Stomach smooth muscle (tissue), 2 donors: Measurements from ENCODE around the gene KRTAP6-2.

ENCODE experiments used
- H3K27ac ChIP-seq: one replicate; pipeline ENCODE4 v1.7.0; 2013; ENCODE audit warnings: mild to moderate bottlenecking, low read length, inconsistent platforms
- H3K27me3 ChIP-seq, 2 donors: one replicate each; pipeline ENCODE4 v1.7.0; 2013; ENCODE audit warnings: low read length in 2 of 2; ENCODE audit not compliant: insufficient read depth in 2 of 2, control insufficient read depth in 1 of 2
- H3K36me3 ChIP-seq, 2 donors: one replicate each; pipeline ENCODE4 v1.7.0; 2013; ENCODE audit warnings: low read length in 2 of 2; ENCODE audit not compliant: control insufficient read depth in 2 of 2, insufficient read depth in 2 of 2
- H3K4me1 ChIP-seq: one replicate; pipeline ENCODE4 v1.7.0; 2013; ENCODE audit warnings: low read length; ENCODE audit not compliant: control insufficient read depth, insufficient read depth
- H3K4me3 ChIP-seq, 2 donors: one replicate each; pipeline ENCODE4 v1.7.0; 2013; ENCODE audit warnings: low read length in 2 of 2
- H3K9ac ChIP-seq, 2 donors: one replicate each; pipeline ENCODE4 v1.7.0; 2013; ENCODE audit warnings: low read length in 2 of 2, mild to moderate bottlenecking in 1 of 2
- H3K9me3 ChIP-seq, 2 donors: one replicate each; pipeline ENCODE4 v1.7.0; 2013; ENCODE audit warnings: low read length in 2 of 2; ENCODE audit not compliant: control insufficient read depth in 2 of 2
- donor health status: healthy.
- donor health status: Pancreatic carcinoma.

Gene KRTAP6-2

GRCh38 chr21:30598802-30599201, at the start of gene KRTAP6-2:
KRTAP6-2 (minus strand) TSS chr21:30598902; CDS start chr21:30598874, 28 bp downstream.
- H3K4me3 ChIP-seq = no peak within 1 kb of the TSS
- H3K9me3 ChIP-seq = no peaks in the 10 kb centered on the region
- no peaks in the 10 kb centered on the region for H3K36me3 ChIP-seq
- H3K9ac ChIP-seq = no peak within 1 kb of the TSS
- no peaks in the 10 kb centered on the region for H3K27me3 ChIP-seq
- H3K27ac ChIP-seq = no peak within 1 kb of the TSS
- no peaks in the 10 kb centered on the region for H3K4me1 ChIP-seq

GRCh38 chr21:30646904-30647414, 48.3 kb upstream of the KRTAP6-2 start:
- no peaks in the 10 kb centered on the region for H3K36me3 ChIP-seq

GRCh38 chr21:30642564-30642963, 43.9 kb upstream of the KRTAP6-2 start, which contains the start of gene KRTAP20-3:
KRTAP20-3 (plus strand) TSS chr21:30642864.
- H3K27me3 ChIP-seq = no peaks in the 10 kb centered on the region
- no peaks in the 10 kb centered on the region for H3K4me1 ChIP-seq
- no peak within 1 kb of the TSS for H3K4me3 ChIP-seq
- no peak within 1 kb of the TSS for H3K9ac ChIP-seq
- H3K36me3 ChIP-seq = no peaks in the 10 kb centered on the region
- peaks cover 0 to 5% of the 10 kb centered on the region in 2 donors for H3K9me3 ChIP-seq
- no peak within 1 kb of the TSS for H3K27ac ChIP-seq

More at GRCh38 chr21:30646904-30647414, 48.3 kb upstream of the KRTAP6-2 start:
- Histone ChIP-seq H3K27me3 (no peaks in the 10 kb centered on the region), H3K27ac (no peak overlapping the region), H3K9ac (no peak overlapping the region), H3K4me3 (no peak overlapping the region), H3K9me3 (no peaks in the 10 kb centered on the region), H3K4me1 (no peaks in the 10 kb centered on the region)

- no peak overlapping the region for H3K4me3 ChIP-seq
- peaks cover 0 to 5% of the 10 kb centered on the region in 2 donors for H3K9me3 ChIP-seq
- no peaks in the 10 kb centered on the region for H3K36me3 ChIP-seq
- H3K27ac ChIP-seq = no peak overlapping the region
- H3K27me3 ChIP-seq = no peaks in the 10 kb centered on the region
- H3K9ac ChIP-seq = no peak overlapping the region
- no peaks in the 10 kb centered on the region for H3K4me1 ChIP-seq
Measured at GRCh38 chr21:30638686-30639085, 40.0 kb upstream of the KRTAP6-2 start.

- H3K9ac ChIP-seq = no peak within 1 kb of the TSS
- H3K27ac ChIP-seq = no peak within 1 kb of the TSS
- peaks cover 0 to 3% of the 10 kb centered on the region in 2 donors for H3K9me3 ChIP-seq
- no peak within 1 kb of the TSS for H3K4me3 ChIP-seq
- no peaks in the 10 kb centered on the region for H3K4me1 ChIP-seq
- no peaks in the 10 kb centered on the region for H3K36me3 ChIP-seq
- H3K27me3 ChIP-seq = no peaks in the 10 kb centered on the region
Measured at GRCh38 chr21:30634906-30635305, 36.2 kb upstream of the KRTAP6-2 start, which contains the start of gene KRTAP20-2. KRTAP20-2 (plus strand) TSS chr21:30635206; CDS start chr21:30635264, 58 bp downstream.

- H3K4me3 ChIP-seq = no peak overlapping the region
- no peaks in the 10 kb centered on the region for H3K4me1 ChIP-seq
- H3K36me3 ChIP-seq = no peaks in the 10 kb centered on the region
- no peaks in the 10 kb centered on the region for H3K27me3 ChIP-seq
- H3K9ac ChIP-seq = no peak overlapping the region
- no peaks in the 10 kb centered on the region for H3K9me3 ChIP-seq
- H3K27ac ChIP-seq = no peak overlapping the region
Measured at GRCh38 chr21:30629200-30629599, 30.5 kb upstream of the KRTAP6-2 start.

GRCh38 chr21:30628109-30628508, 29.4 kb upstream of the KRTAP6-2 start:
- no peaks in the 10 kb centered on the region for H3K36me3 ChIP-seq
- H3K27me3 ChIP-seq = no peaks in the 10 kb centered on the region
- H3K4me1 ChIP-seq = no peaks in the 10 kb centered on the region
- H3K4me3 ChIP-seq = no peak overlapping the region
- no peaks in the 10 kb centered on the region for H3K9me3 ChIP-seq
- H3K9ac ChIP-seq = no peak overlapping the region
- H3K27ac ChIP-seq = no peak overlapping the region

- Histone ChIP-seq H3K27ac (no peak overlapping the region), H3K9me3 (no peaks in the 10 kb centered on the region), H3K4me3 (no peak overlapping the region), H3K4me1 (no peaks in the 10 kb centered on the region), H3K9ac (no peak overlapping the region), H3K36me3 (no peaks in the 10 kb centered on the region), H3K27me3 (no peaks in the 10 kb centered on the region)
Measured at GRCh38 chr21:30625449-30626165, 26.9 kb upstream of the KRTAP6-2 start.

- no peaks in the 10 kb centered on the region for H3K9me3 ChIP-seq
Measured at GRCh38 chr21:30623362-30623761, 24.7 kb upstream of the KRTAP6-2 start.

GRCh38 chr21:30620522-30620921, 21.8 kb upstream of the KRTAP6-2 start, which contains the start of gene KRTAP20-4:
KRTAP20-4 (plus strand) TSS chr21:30620627.
- Histone ChIP-seq H3K9ac (no peak within 1 kb of the TSS), H3K9me3 (no peaks in the 10 kb centered on the region), H3K4me3 (no peak within 1 kb of the TSS), H3K27me3 (no peaks in the 10 kb centered on the region), H3K27ac (no peak within 1 kb of the TSS), H3K4me1 (no peaks in the 10 kb centered on the region), H3K36me3 (no peaks in the 10 kb centered on the region)

More at GRCh38 chr21:30623362-30623761, 24.7 kb upstream of the KRTAP6-2 start:
- Histone ChIP-seq H3K27me3 (no peaks in the 10 kb centered on the region), H3K4me3 (no peak overlapping the region), H3K36me3 (no peaks in the 10 kb centered on the region), H3K9ac (no peak overlapping the region), H3K4me1 (no peaks in the 10 kb centered on the region), H3K27ac (no peak overlapping the region)

GRCh38 chr21:30620080-30620479, 21.4 kb upstream of the KRTAP6-2 start:
- H3K27me3 ChIP-seq = no peaks in the 10 kb centered on the region
- no peaks in the 10 kb centered on the region for H3K4me1 ChIP-seq
- H3K9me3 ChIP-seq = no peaks in the 10 kb centered on the region
- no peak overlapping the region for H3K4me3 ChIP-seq
- no peak overlapping the region for H3K27ac ChIP-seq
- H3K9ac ChIP-seq = no peak overlapping the region
- H3K36me3 ChIP-seq = no peaks in the 10 kb centered on the region
